MCF 10A (cell line): ENCODE data around the gene PIK3C2A. TPM values are rescaled to one million over a fixed set of nuclear protein-coding genes. Genes with fewer than 3 reads are reported as not detected.

Source experiments
- BruUV-seq: library from RNA; stranded (reverse); fragments of 400-500 nt; replicated peaks from 2 replicates; lab custom pipeline; 2021; lab: Mats Ljungman, UMichigan
- CTCF ChIA-PET: fragments of 300-600 bp; sonication (Branson Sonifier 250); formaldehyde crosslinking; extraction: SDS; loops from one replicate; lab custom pipeline; 2021; ENCODE audit warnings: antibody characterized with exemption, inconsistent platforms; lab: Yijun Ruan, JAX
- POLR2A ChIA-PET: fragments of 300-600, 350-650 bp; sonication (Branson Sonifier 250); formaldehyde crosslinking; extraction: SDS; loops from one replicate; lab custom pipeline; 2020; ENCODE audit warnings: antibody characterized with exemption, inconsistent platforms; lab: Yijun Ruan, JAX
- DNase-seq: peaks from one replicate; pipeline ENCODE4 v3.0.0-alpha.2; 2018; ENCODE audit not compliant: unreplicated experiment
- H3K27ac Mint-ChIP-seq: one replicate; pipeline ENCODE4 v1.8.0; 2022; ENCODE audit warnings: mild to moderate bottlenecking, low read depth, mixed read lengths; ENCODE audit not compliant: unreplicated experiment
- H3K27me3 Mint-ChIP-seq: one replicate; pipeline ENCODE4 v1.8.0; 2022; ENCODE audit warnings: mixed read lengths; ENCODE audit not compliant: insufficient read depth, unreplicated experiment
- H3K36me3 Mint-ChIP-seq: one replicate; pipeline ENCODE4 v1.8.0; 2022; ENCODE audit warnings: mild to moderate bottlenecking, moderate library complexity, mixed read lengths; ENCODE audit not compliant: insufficient read depth, unreplicated experiment
- H3K4me1 Mint-ChIP-seq: one replicate; pipeline ENCODE4 v1.8.0; 2022; ENCODE audit warnings: mixed read lengths; ENCODE audit not compliant: insufficient read depth, unreplicated experiment
- H3K4me3 Mint-ChIP-seq: one replicate; pipeline ENCODE4 v1.8.0; 2022; ENCODE audit warnings: mild to moderate bottlenecking, moderate library complexity, mixed read lengths; ENCODE audit not compliant: unreplicated experiment
- H3K9me3 Mint-ChIP-seq: one replicate; pipeline ENCODE4 v1.8.0; 2022; ENCODE audit warnings: mixed read lengths; ENCODE audit not compliant: unreplicated experiment
- CTCF ChIP-seq: fragments of 200-600 bp; IDR thresholded peaks from one replicate; pipeline ENCODE4 v1.8.0; 2022; ENCODE audit warnings: antibody characterized with exemption, mild to moderate bottlenecking; ENCODE audit not compliant: unreplicated experiment
- intact Hi-C: fragments of 100-400 bp; cut with micrococcal nuclease; formaldehyde crosslinking; loops from 2 replicates; pipeline ENCODE4 v1.14.1; 2022
- total RNA-seq: library from RNA; stranded (reverse); gene quantifications from 2 replicates; pipeline ENCODE4 v1.2.3, GENCODE V29; 2022

Gene PIK3C2A
- total RNA-seq, 1 experiment from 2014 or later: 58.1 TPM

DNA sequence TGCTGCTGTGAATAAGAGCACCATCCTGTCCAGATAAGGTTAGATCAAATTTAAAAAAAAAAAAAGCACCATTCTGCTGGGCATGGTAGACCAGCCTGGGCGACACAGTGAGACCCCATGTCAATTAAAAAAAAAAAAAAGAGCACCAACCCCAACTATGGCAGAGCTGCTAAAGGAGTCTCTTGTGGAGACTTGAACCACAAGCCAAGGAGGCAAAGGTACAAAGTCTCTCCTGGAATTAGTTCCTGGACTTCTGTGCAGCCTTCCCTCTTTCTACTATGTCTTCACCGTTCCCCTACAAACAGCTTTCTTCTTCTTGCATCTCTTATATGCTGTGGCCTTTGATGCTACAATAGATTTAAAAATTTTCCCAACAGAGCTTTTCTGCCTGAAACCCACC is 1.3 kb downstream of the PIK3C2A start:
- DNase-seq: no peak
- CTCF ChIA-PET: interaction anchor here (0.5 to 0.8 kb wide), 2 partner anchors 16 to 84 kb away, joined by 3 to 4 read pairs; no protein-coding TSS in a partner anchor

GRCh38 chr11:17197431-17197898 is 10.3 kb downstream of the PIK3C2A start:
- ChIA-PET CTCF (no interaction called here), POLR2A (interaction anchor here (3.4 kb wide), 1 partner anchor 10 kb away, joined by 24 read pairs; the partner anchor contains the start of gene PIK3C2A)
- Mint-ChIP-seq H3K9me3 (no peaks in the 10 kb centered on the region), H3K36me3 (peaks cover 23% of the 10 kb centered on the region), H3K27ac (no peak overlapping the region), H3K27me3 (no peaks in the 10 kb centered on the region), H3K4me1 (peaks cover 10% of the 10 kb centered on the region), H3K4me3 (no peak overlapping the region)
- DNase-seq: no peak
- no peak for TF ChIP-seq CTCF
- BruUV-seq: no TSS peak
- intact Hi-C loops: no loop called here

More for the DNA sequence above, 1.3 kb downstream of the PIK3C2A start:
- peaks cover 30% of the 10 kb centered on the region for H3K4me1 Mint-ChIP-seq
- H3K36me3 Mint-ChIP-seq: peaks cover 5% of the 10 kb centered on the region
- peak overlapping the region; percentile 95 for H3K4me3 Mint-ChIP-seq
- intact Hi-C loops: loop anchor here (5.0 to 10.0 kb wide), 3 partner anchors 34 to 129 kb away; partner anchors contain the start of gene RPS13
- BruUV-seq: TSS peak; percentile 55
- peak overlapping the region; percentile 99 for H3K27ac Mint-ChIP-seq
- H3K27me3 Mint-ChIP-seq: no peaks in the 10 kb centered on the region
- TF ChIP-seq CTCF: no peak
- no peaks in the 10 kb centered on the region for H3K9me3 Mint-ChIP-seq
- POLR2A ChIA-PET: interaction anchor here (0.6 to 3.1 kb wide), 14 partner anchors 10 to 469 kb away, joined by 3 to 32 read pairs (median 4); partner anchors contain the start of genes NCR3LG1 and RPS13

DNA sequence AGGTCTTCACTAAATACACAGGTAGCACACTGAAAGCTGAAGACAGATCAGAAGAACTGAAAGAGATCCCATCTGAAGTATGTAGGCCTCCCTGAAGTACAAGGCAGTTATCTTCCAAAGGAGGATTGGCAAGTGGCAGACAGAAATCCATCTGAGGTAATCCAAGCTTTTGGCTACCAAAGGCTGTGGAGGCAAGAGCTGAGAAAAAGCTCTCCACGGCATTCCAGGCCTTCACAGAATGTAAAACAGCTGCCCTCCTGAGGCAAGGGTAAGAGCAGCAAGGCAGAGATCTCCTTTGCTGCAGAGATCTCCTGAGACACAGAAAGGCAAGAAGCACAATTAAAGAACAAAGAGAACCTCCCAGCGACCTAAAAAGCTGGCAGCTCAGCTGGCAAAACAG is 19.1 kb downstream of the PIK3C2A start:
- Mint-ChIP-seq H3K4me3 (no peak overlapping the region), H3K27me3 (no peaks in the 10 kb centered on the region), H3K27ac (no peak overlapping the region), H3K9me3 (no peaks in the 10 kb centered on the region), H3K4me1 (no peaks in the 10 kb centered on the region), H3K36me3 (peaks cover 18% of the 10 kb centered on the region)
- intact Hi-C loops: no loop called here
- ChIA-PET CTCF (interaction anchor here (0.6 to 1.3 kb wide), 3 partner anchors 10 to 42 kb away, joined by 3 to 4 read pairs (median 3); no protein-coding TSS in a partner anchor), POLR2A (interaction anchor here (0.7 to 1.5 kb wide), 2 partner anchors 18 to 30 kb away, joined by 3 read pairs; no protein-coding TSS in a partner anchor)
- no peak for TF ChIP-seq CTCF
- BruUV-seq: no TSS peak
- no peak for DNase-seq

DNA sequence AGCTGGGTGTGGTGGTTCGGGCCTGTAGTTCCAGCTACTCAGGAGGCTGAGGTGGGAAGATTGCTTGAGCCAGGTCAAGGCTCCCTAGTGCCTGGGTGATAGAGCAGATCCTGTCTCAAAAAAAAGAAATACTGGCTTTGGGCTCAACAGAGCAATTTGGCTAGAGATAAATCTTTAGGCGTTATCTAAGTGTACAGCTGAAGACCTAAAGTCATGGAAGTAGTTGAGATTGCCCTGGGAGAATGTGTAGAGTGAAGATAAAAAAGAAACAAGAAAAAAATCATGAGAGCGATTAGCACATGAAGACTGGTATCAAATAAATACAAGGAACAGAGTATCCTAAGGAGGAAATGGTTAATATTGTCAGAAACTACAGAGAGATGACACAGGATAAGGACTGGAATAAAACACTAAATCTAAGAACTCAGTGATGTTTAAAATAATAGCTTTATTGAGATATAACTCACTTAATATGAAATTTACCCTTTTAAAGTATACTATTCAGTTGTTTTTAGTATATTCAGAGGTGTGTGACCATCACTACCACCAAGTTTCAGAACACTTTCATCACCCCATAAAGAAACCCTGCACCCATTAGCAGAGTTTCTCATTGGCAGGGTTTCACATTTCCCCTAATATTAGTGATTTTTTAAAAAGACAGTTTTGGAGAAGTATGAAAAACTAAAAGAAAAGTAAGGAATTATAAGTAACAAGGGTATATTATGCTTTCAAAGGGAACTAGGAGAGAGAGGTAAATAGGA is 20.7 kb downstream of the PIK3C2A start:
- no peak for DNase-seq
- no peak overlapping the region for H3K4me3 Mint-ChIP-seq
- H3K4me1 Mint-ChIP-seq: no peaks in the 10 kb centered on the region
- POLR2A ChIA-PET: interaction anchor here (0.7 to 1.2 kb wide), 2 partner anchors 10 to 22 kb away, joined by 3 read pairs; no protein-coding TSS in a partner anchor
- BruUV-seq: no TSS peak
- H3K27me3 Mint-ChIP-seq: no peaks in the 10 kb centered on the region
- intact Hi-C loops: no loop called here
- CTCF ChIA-PET: interaction anchor here (0.8 kb wide), 1 partner anchor 21 kb away, joined by 3 read pairs; no protein-coding TSS in a partner anchor
- H3K9me3 Mint-ChIP-seq: no peaks in the 10 kb centered on the region
- H3K27ac Mint-ChIP-seq: no peak overlapping the region
- no peak for TF ChIP-seq CTCF
- peaks cover 13% of the 10 kb centered on the region for H3K36me3 Mint-ChIP-seq
